ENCODE data around the gene EHMT1. TPM values are rescaled to one million over a fixed set of nuclear protein-coding genes. Genes with fewer than 3 reads are reported as not detected.

The EHMT1 gene
- total and polyA plus RNA-seq, 9 of the 15 experiments (the other 6 are each of a cell fraction or from before 2014, with no cell fraction given), result 2.2 to 76.0 (median 36.4) TPM

GRCh38 chr9:137836151-137836830 is 217.5 kb downstream of the EHMT1 start:
- H3K27ac ChIP-seq (ENCODE audit: extremely low read depth, low read depth, low read length), result no peak overlapping the region
- H2AFZ ChIP-seq (ENCODE audit: low read depth, low read length), result no peak overlapping the region
- no peak overlapping the region for H3K4me3 ChIP-seq
- intact Hi-C loops (cut with micrococcal nuclease) (no loop called here), in situ Hi-C loops (cut with MboI) (no loop called here)
- peaks cover 35% of the 10 kb centered on the region; the same call in 2 of the 3 replicates for H3K36me3 ChIP-seq (ENCODE audit: control insufficient read depth, insufficient read depth, low read length)
- 89% methylated on average over 28 of the region's 28 CpGs for WGBS (ENCODE audit: insufficient coverage, low coverage, missing lambda C conversion rate)
- no peaks in the 10 kb centered on the region for H3K27me3 ChIP-seq (ENCODE audit: control insufficient read depth in 2 of 2, insufficient read depth in 2 of 2, low read length in 2 of 2)
- no peak overlapping the region; a peak in 1 of 4 replicates for H3K9ac ChIP-seq (ENCODE audit: insufficient read depth in 1 of 2, low read depth in 2 of 2, low read length in 2 of 2)
- H3K4me1 ChIP-seq (replicated peaks in 1 of 2; ENCODE audit: control insufficient read depth in 2 of 2, insufficient read depth in 2 of 2, low read length in 2 of 2), result peaks cover 0 to 26% of the 10 kb centered on the region in 2 experiments; a peak in 1 of 5 replicates
- no peaks in the 10 kb centered on the region for H4K20me1 ChIP-seq (replicated peaks; ENCODE audit: control insufficient read depth, insufficient read depth, low read length)
- H3K79me2 ChIP-seq (ENCODE audit: control insufficient read depth, insufficient read depth, low read length), result no peaks in the 10 kb centered on the region
- H3K4me2 ChIP-seq (ENCODE audit: insufficient read depth, low read length), result no peak overlapping the region
- no peak for FAIRE-seq
- 0 out of 3 replicates have a peak, but pooled peaks have one; percentile 25 for ATAC-seq
- H3K9me3 ChIP-seq (replicated peaks; ENCODE audit: control insufficient read depth, insufficient read depth, low read depth, low read length), result no peaks in the 10 kb centered on the region
- no peaks in the 10 kb centered on the region for H3K9me1 ChIP-seq (ENCODE audit: control insufficient read depth, insufficient read depth, low read length)
- ChIA-PET CTCF (ENCODE audit: low intra/inter-chr PET ratio) (no interaction called here), POLR2A (no interaction called here)
- DNase-seq (ENCODE audit: extremely low read depth in 1 of 4, low spot score in 3 of 4), result no peak
- TF ChIP-seq CEBPG (CRISPR knock-in tag; IDR thresholded peaks at IDR 0.05) (peak; percentile 78), CEBPG (tag; conservative IDR thresholded peaks at IDR 0.05 in 1 of 2, IDR thresholded peaks at IDR 0.05 in 1 of 2) (peak in 1 of 2 experiments; percentile 42; a peak in 2 of 4 replicates), ZFP1 (CRISPR knock-in tag; IDR thresholded peaks at IDR 0.05) (no peak), CCAR2 (IDR thresholded peaks at IDR 0.05; ENCODE audit: low read depth, low read length) (no peak), ZNF436 (CRISPR knock-in tag; IDR thresholded peaks at IDR 0.05) (no peak)
- BruUV-seq (replicated peaks), result no TSS peak

- no peaks in the 10 kb centered on the region for H4K20me1 ChIP-seq (replicated peaks; ENCODE audit: control insufficient read depth, insufficient read depth, low read length)
- H3K4me3 ChIP-seq, result no peak overlapping the region
- H3K4me1 ChIP-seq (replicated peaks in 1 of 2; ENCODE audit: control insufficient read depth in 2 of 2, insufficient read depth in 2 of 2, low read length in 2 of 2), result peaks cover 0 to 26% of the 10 kb centered on the region in 2 experiments; a peak in 1 of 5 replicates
- ATAC-seq, result peak; percentile 37; the same call in 2 of the 3 replicates
- ChIA-PET POLR2A (no interaction called here), CTCF (ENCODE audit: low intra/inter-chr PET ratio) (no interaction called here)
- no peaks in the 10 kb centered on the region for H3K9me1 ChIP-seq (ENCODE audit: control insufficient read depth, insufficient read depth, low read length)
- 82% methylated on average over 11 of the region's 12 CpGs for WGBS (ENCODE audit: insufficient coverage, low coverage, missing lambda C conversion rate)
- no peak for DNase-seq (ENCODE audit: extremely low read depth in 1 of 4, low spot score in 3 of 4)
- H3K9me3 ChIP-seq (replicated peaks; ENCODE audit: control insufficient read depth, insufficient read depth, low read depth, low read length), result no peaks in the 10 kb centered on the region
- no peak overlapping the region for H2AFZ ChIP-seq (ENCODE audit: low read depth, low read length)
- no peak overlapping the region for H3K27ac ChIP-seq (ENCODE audit: extremely low read depth, low read depth, low read length)
- H3K9ac ChIP-seq (ENCODE audit: insufficient read depth in 1 of 2, low read depth in 2 of 2, low read length in 2 of 2), result no peak overlapping the region; a peak in 1 of 4 replicates
- H3K36me3 ChIP-seq (ENCODE audit: control insufficient read depth, insufficient read depth, low read length), result peaks cover 35% of the 10 kb centered on the region; the same call in 2 of the 3 replicates
- no peak for FAIRE-seq
- intact Hi-C loops (cut with micrococcal nuclease) (no loop called here), in situ Hi-C loops (cut with MboI) (no loop called here)
- no peaks in the 10 kb centered on the region for H3K27me3 ChIP-seq (ENCODE audit: control insufficient read depth in 2 of 2, insufficient read depth in 2 of 2, low read length in 2 of 2)
- BruUV-seq (replicated peaks), result no TSS peak
- H3K79me2 ChIP-seq (ENCODE audit: control insufficient read depth, insufficient read depth, low read length), result no peaks in the 10 kb centered on the region
- no peak overlapping the region for H3K4me2 ChIP-seq (ENCODE audit: insufficient read depth, low read length)
- TF ChIP-seq POLR2G (IDR thresholded peaks at IDR 0.05; ENCODE audit: low read depth, low read length) (peak; percentile 56), SP1 (CRISPR knock-in tag; IDR thresholded peaks at IDR 0.05) (no peak), FIP1L1 (IDR thresholded peaks at IDR 0.05; ENCODE audit: low read depth, low read length, poor library complexity, severe bottlenecking) (no peak), PTRF (tag; IDR thresholded peaks at IDR 0.05) (no peak), ELF4 (CRISPR knock-in tag; IDR thresholded peaks at IDR 0.05) (no peak), HNRNPL (IDR thresholded peaks at IDR 0.05; ENCODE audit: low read depth, low read length) (no peak), IRF2 (CRISPR knock-in tag; IDR thresholded peaks at IDR 0.05) (no peak), ZNF766 (CRISPR knock-in tag; conservative IDR thresholded peaks at IDR 0.05) (no peak), CEBPG (CRISPR knock-in tag; IDR thresholded peaks at IDR 0.05) (no peak), CEBPG (tag; conservative IDR thresholded peaks at IDR 0.05 in 1 of 2, IDR thresholded peaks at IDR 0.05 in 1 of 2) (peak in 1 of 2 experiments; percentile 89; a peak in 2 of 4 replicates)
- TF ChIP-seq, protein P1, sequence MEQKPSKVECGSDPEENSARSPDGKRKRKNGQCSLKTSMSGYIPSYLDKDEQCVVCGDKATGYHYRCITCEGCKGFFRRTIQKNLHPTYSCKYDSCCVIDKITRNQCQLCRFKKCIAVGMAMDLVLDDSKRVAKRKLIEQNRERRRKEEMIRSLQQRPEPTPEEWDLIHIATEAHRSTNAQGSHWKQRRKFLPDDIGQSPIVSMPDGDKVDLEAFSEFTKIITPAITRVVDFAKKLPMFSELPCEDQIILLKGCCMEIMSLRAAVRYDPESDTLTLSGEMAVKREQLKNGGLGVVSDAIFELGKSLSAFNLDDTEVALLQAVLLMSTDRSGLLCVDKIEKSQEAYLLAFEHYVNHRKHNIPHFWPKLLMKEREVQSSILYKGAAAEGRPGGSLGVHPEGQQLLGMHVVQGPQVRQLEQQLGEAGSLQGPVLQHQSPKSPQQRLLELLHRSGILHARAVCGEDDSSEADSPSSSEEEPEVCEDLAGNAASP (IDR thresholded peaks at IDR 0.05), result no peak
These were observed 218.0 kb downstream of the EHMT1 start for GRCh38 chr9:137836831-137837241.
